Heart left ventricle (tissue), 16 donors: ENCODE results near the gene TXNDC2. TPM values are rescaled to one million over a fixed set of nuclear protein-coding genes. Genes with fewer than 3 reads are reported as not detected.
"Not testable (repeated sequence)": the region's sequence is repeated elsewhere in the genome, so short reads cannot be mapped to it uniquely, and the experiment has no call there.

Experiments
- ATAC-seq, 4 donors: fragments of 200-7000 bp; cut with Tn5 transposase; one replicate each; pipeline ENCODE4 v1.9.1; 2020 to 2022; ENCODE audit warnings: moderate library complexity in 4 of 4, mild to moderate bottlenecking in 3 of 4, moderate number of reproducible peaks in 1 of 4
- DNase-seq, 5 donors: peaks; one replicate each; pipeline ENCODE4 v3.0.0-alpha.2; 2020
- H3K27ac ChIP-seq, 12 donors: fragments of 200-600 bp; sonication (generic) in 4 of 12; one replicate each; pipeline versions ENCODE4 v1.5.0 to v1.8.0; 2016 to 2022; ENCODE audit warnings: mild to moderate bottlenecking in 2 of 12
- H3K27me3 ChIP-seq, 9 donors: fragments of 200-600 bp; sonication (generic) in 2 of 9; one replicate each; pipeline versions ENCODE4 v1.5.1 to v1.8.0; 2016 to 2022; ENCODE audit warnings: mild to moderate bottlenecking in 3 of 9
- H3K36me3 ChIP-seq, 9 donors: fragments of 200-600 bp; sonication (generic) in 2 of 9; one replicate each; pipeline versions ENCODE4 v1.5.0 to v1.8.0; 2018 to 2022; ENCODE audit warnings: mild to moderate bottlenecking in 2 of 9
- H3K4me1 ChIP-seq, 12 donors: fragments of 200-600 bp; sonication (generic) in 4 of 12; one replicate each; pipeline versions ENCODE4 v1.5.0 to v1.8.0; 2016 to 2022; ENCODE audit warnings: mild to moderate bottlenecking in 3 of 12
- H3K4me3 ChIP-seq, 12 donors: fragments of 200-600 bp; sonication (generic) in 4 of 12; one replicate each; pipeline versions ENCODE4 v1.5.0 to v1.8.0; 2017 to 2022; ENCODE audit warnings: mild to moderate bottlenecking in 9 of 12, moderate library complexity in 4 of 12
- H3K9me3 ChIP-seq, 12 donors: fragments of 200-600 bp; sonication (generic) in 4 of 12; one replicate each; pipeline versions ENCODE4 v1.5.0 to v1.8.0; 2016 to 2022; ENCODE audit warnings: mild to moderate bottlenecking in 1 of 12
- POLR2A ChIP-seq, 2 donors: fragments of 450-650 bp; IDR thresholded peaks; one replicate each; pipeline ENCODE4 v1.6.1; 2017; ENCODE audit warnings: antibody characterized with exemption in 2 of 2, mild to moderate bottlenecking in 2 of 2, moderate library complexity in 2 of 2
- WGBS, 4 donors: extraction: QIAGEN DNeasy Blood & Tissue Kit in 2 of 4; methylation state at CpG; one replicate each; pipeline versions ENCODE4 v1.1.5 to v1.1.7; 2013 to 2018; 5-methylcytosine and 5-hydroxymethylcytosine counted together
- intact Hi-C, 10 donors: fragments of 100-400 bp; cut with DNase I; formaldehyde crosslinking; loops; one replicate each; pipeline versions ENCODE4 v1.11.1 to v1.14.2; 2022
- polyA plus RNA-seq, 2 donors: library from polyadenylated mRNA; stranded (reverse); fragments of 200-250 nt; gene quantifications; one replicate each; pipeline ENCODE4 v1.2.3, GENCODE V29; 2013
- total RNA-seq, 9 donors: library from RNA; depleted of rRNA in 2 of 9; stranded (reverse); fragments of >200 nt in 2 of 9; fragmentation: NEBNext Ultra II Directional in 3 of 9; extraction: Animal tissue kit (Norgen Biotek cat#: 25700) in 3 of 9; gene quantifications; one replicate each; pipeline versions ENCODE4 v1.1.0 to v1.2.4, GENCODE V29; 2016 to 2023
- TF ChIP-seq, protein P1 (sequence below), 12 donors: fragments of 200-600 bp; sonication (generic) in 4 of 12; IDR thresholded peaks; one replicate each; pipeline versions ENCODE4 v1.5.0 to v1.8.0; 2018 to 2022; ENCODE audit warnings: antibody characterized with exemption in 12 of 12, mild to moderate bottlenecking in 5 of 12
- donor health status: ischemic (EF 13 %, LVEDD 7.1; RV severe dilation, severe dysfunction).
- donor health status: healthy with polysubstance abuse.
- donor health status: DM: no; HTN: yes; CAD: no.
- donor health status: DM: no; HTN: no; CAD: no.
- donor health status: ischemic (EF 25% LVEDD 6.9; RV normal size, moderate dysfunction).
- donor health status: ischemic (EF 25% LVEDD 5.7; RV mildly dilated, moderate dysfunction).
- donor health status: healthy.
- donor health status: DM: yes; HTN: yes; CAD: no.
- donor health status: ischemic (EF 35%, LVEDD 5.7; RV mildly dilated, moderate dysfunction).
- donor health status: nonischemic (EF 11% LVEDD 7.7; RV severe dilation, severe dysfunction).
- donor health status: DM: yes; HTN: yes; CAD: no.
- donor health status: PGD.
- donor health status: ischemic (EF 29% LVEDD 5.4; RV normal size, mild dysfunction).
- donor health status: nonischemic (EF 23%, LVEDD 6.1; RV moderate dilation, normal function).

The TXNDC2 gene
- total and polyA plus RNA-seq, 11 donors = 0.03 TPM; not detected in 10

- intact Hi-C loops = loop anchor here in 1 of 10 donors (5.0 kb wide), 1 partner anchor 48 kb away; no protein-coding TSS in a partner anchor
- H3K27ac ChIP-seq = peak overlapping the region in 1 of 12 donors; percentile 85
These were observed 30.7 kb upstream of the TXNDC2 start for GRCh38 chr18:9854801-9855676.

DNA sequence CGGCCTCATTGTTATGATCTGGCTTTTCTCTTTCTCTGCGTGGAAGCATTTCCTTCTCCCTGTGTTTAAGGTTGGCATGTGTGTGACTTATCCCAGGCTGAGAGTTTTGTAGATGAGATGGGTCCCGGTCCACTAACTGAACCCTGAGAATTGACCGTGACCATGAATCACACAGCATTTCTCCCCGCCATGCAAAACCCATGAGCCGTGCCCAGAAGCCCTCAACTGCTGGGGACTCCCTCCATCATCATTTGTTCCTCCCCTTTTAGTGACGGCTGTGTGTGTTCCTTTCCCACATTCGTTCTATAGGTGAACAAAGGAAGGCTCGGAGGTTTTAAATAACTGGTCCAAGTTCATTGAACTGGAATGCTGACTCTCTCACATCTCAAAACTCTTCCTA is 30.1 kb upstream of the TXNDC2 start:
- peaks cover 0 to 9% (median 0%) of the 10 kb centered on the region in 12 donors for H3K4me1 ChIP-seq
- H3K27ac ChIP-seq = peak overlapping the region in 1 of 12 donors; percentile 85
- 88 to 96% (median 90%) methylated on average over 9 of the region's 9 CpGs for WGBS, 4 donors
- TF ChIP-seq POLR2A (IDR thresholded peaks at IDR 0.05) = no peak
- peaks cover 0 to 6% (median 0%) of the 10 kb centered on the region in 12 donors for H3K9me3 ChIP-seq
- H3K36me3 ChIP-seq = peaks cover 0 to 17% (median 5%) of the 10 kb centered on the region in 9 donors
- H3K4me3 ChIP-seq = no peak overlapping the region
- ATAC-seq (no peak), DNase-seq (no peak)
- H3K27me3 ChIP-seq = no peaks in the 10 kb centered on the region
- intact Hi-C loops = loop anchor here in 1 of 10 donors (5.0 kb wide), 1 partner anchor 48 kb away; no protein-coding TSS in a partner anchor

More at GRCh38 chr18:9854801-9855676, 30.7 kb upstream of the TXNDC2 start:
- Histone ChIP-seq H3K36me3 (peaks cover 0 to 11% (median 4%) of the 10 kb centered on the region in 9 donors), H3K27me3 (no peaks in the 10 kb centered on the region), H3K4me3 (no peak overlapping the region), H3K9me3 (peaks cover 0 to 6% (median 0%) of the 10 kb centered on the region in 12 donors), H3K4me1 (peaks cover 0 to 14% (median 0%) of the 10 kb centered on the region in 12 donors)
- TF ChIP-seq, protein P1, sequence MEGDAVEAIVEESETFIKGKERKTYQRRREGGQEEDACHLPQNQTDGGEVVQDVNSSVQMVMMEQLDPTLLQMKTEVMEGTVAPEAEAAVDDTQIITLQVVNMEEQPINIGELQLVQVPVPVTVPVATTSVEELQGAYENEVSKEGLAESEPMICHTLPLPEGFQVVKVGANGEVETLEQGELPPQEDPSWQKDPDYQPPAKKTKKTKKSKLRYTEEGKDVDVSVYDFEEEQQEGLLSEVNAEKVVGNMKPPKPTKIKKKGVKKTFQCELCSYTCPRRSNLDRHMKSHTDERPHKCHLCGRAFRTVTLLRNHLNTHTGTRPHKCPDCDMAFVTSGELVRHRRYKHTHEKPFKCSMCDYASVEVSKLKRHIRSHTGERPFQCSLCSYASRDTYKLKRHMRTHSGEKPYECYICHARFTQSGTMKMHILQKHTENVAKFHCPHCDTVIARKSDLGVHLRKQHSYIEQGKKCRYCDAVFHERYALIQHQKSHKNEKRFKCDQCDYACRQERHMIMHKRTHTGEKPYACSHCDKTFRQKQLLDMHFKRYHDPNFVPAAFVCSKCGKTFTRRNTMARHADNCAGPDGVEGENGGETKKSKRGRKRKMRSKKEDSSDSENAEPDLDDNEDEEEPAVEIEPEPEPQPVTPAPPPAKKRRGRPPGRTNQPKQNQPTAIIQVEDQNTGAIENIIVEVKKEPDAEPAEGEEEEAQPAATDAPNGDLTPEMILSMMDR (IDR thresholded peaks at IDR 0.05) = no peak
- TF ChIP-seq POLR2A (IDR thresholded peaks at IDR 0.05) = no peak
- 77 to 82% (median 79%) methylated on average over 12 of the region's 12 CpGs for WGBS, 4 donors
- DNase-seq (no peak), ATAC-seq (no peak)

DNA sequence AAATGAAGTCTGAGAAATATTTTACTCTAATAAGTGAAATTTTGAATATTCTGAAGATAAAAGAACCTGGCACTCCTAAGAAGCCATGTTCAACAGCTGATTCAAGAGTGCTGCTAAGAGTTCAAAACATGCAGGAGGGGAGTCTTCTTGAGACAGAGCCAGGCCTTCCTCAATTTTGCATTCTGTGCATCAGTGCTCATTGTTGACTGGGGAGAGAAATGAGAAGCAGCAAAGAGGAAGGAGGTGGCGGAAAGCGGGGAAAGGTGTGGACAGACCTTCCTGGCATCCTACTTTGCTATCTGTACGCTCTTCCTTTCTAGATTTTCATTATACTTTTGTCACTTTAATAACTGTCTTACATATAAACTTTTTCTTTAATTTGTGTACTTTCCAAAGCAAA is 29.7 kb upstream of the TXNDC2 start:
- TF ChIP-seq, protein P1 (IDR thresholded peaks at IDR 0.05) = no peak
- TF ChIP-seq POLR2A (IDR thresholded peaks at IDR 0.05) = no peak
- ATAC-seq = peak in 1 of 4 donors; percentile 56
- Histone ChIP-seq H3K27ac (peak overlapping the region in 1 of 12 donors; percentile 85), H3K4me3 (no peak overlapping the region), H3K27me3 (no peaks in the 10 kb centered on the region), H3K36me3 (peaks cover 0 to 21% (median 7%) of the 10 kb centered on the region in 9 donors), H3K4me1 (peaks cover 0 to 9% (median 0%) of the 10 kb centered on the region in 12 donors), H3K9me3 (peaks cover 0 to 6% (median 0%) of the 10 kb centered on the region in 12 donors)
- WGBS, 4 donors = 90 to 95% (median 90%) methylated on average over 3 of the region's 3 CpGs
- intact Hi-C loops = loop anchor here in 1 of 10 donors (5.0 kb wide), 1 partner anchor 49 kb away; no protein-coding TSS in a partner anchor
- no peak for DNase-seq

GRCh38 chr18:9857479-9857998 is 28.2 kb upstream of the TXNDC2 start:
- not testable (repeated sequence) for ATAC-seq, H3K27me3 ChIP-seq, H3K4me1 ChIP-seq, DNase-seq, H3K4me3 ChIP-seq, H3K9me3 ChIP-seq
- 94 to 98% (median 96%) methylated on average over 4 of the region's 4 CpGs for WGBS, 4 donors
- Histone ChIP-seq H3K27ac (peak overlapping the region in 1 of 12 donors; percentile 85), H3K36me3 (peaks cover 0 to 21% (median 9%) of the 10 kb centered on the region in 9 donors)
- intact Hi-C loops = loop anchor here in 1 of 10 donors (5.0 kb wide), 1 partner anchor 50 kb away; no protein-coding TSS in a partner anchor

DNA sequence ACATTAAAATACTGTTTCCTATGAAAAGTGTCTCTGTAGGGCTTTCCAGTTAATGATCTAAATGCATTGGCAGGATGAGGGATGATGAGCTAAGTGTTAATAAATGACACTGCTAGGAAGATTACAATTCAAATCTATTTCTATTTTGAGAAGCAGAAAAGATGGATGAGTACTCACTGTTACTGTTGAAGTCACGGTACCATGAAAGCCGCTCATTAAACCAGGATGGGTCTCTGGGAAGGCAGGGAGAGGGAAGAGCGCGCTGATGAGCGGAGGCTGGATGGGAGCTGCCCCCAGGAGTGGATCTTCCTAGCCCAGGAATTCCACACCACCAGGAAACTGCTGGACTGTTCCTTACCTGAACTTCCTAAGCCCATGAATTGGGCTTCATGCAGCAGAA is 27.1 kb upstream of the TXNDC2 start:
- Histone ChIP-seq H3K4me3 (no peak overlapping the region), H3K36me3 (peaks cover 0 to 21% (median 9%) of the 10 kb centered on the region in 9 donors), H3K4me1 (peaks cover 0 to 9% (median 0%) of the 10 kb centered on the region in 12 donors), H3K27ac (no peak overlapping the region), H3K27me3 (no peaks in the 10 kb centered on the region), H3K9me3 (no peaks in the 10 kb centered on the region)
- 75 to 89% (median 84%) methylated on average over 5 of the region's 5 CpGs for WGBS, 4 donors
- ATAC-seq = peak; percentile 34 to 49 (median 36)
- intact Hi-C loops = loop anchor here in 1 of 10 donors (5.0 kb wide), 1 partner anchor 51 kb away; no protein-coding TSS in a partner anchor
- DNase-seq = no peak
- TF ChIP-seq, protein P1 (IDR thresholded peaks at IDR 0.05) = no peak
- no peak for TF ChIP-seq POLR2A (IDR thresholded peaks at IDR 0.05)
